HG03039 (cell line): ENCODE results near the gene RTN4RL1.

Source experiments
- ATAC-seq: cut with Tn5 transposase; IDR thresholded peaks from one replicate; pipeline ENCODE4 v1.9.1; 2021; ENCODE audit warnings: mild to moderate bottlenecking, moderate library complexity; ENCODE audit not compliant: unreplicated experiment

The RTN4RL1 gene, protein sequence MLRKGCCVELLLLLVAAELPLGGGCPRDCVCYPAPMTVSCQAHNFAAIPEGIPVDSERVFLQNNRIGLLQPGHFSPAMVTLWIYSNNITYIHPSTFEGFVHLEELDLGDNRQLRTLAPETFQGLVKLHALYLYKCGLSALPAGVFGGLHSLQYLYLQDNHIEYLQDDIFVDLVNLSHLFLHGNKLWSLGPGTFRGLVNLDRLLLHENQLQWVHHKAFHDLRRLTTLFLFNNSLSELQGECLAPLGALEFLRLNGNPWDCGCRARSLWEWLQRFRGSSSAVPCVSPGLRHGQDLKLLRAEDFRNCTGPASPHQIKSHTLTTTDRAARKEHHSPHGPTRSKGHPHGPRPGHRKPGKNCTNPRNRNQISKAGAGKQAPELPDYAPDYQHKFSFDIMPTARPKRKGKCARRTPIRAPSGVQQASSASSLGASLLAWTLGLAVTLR

DNA sequence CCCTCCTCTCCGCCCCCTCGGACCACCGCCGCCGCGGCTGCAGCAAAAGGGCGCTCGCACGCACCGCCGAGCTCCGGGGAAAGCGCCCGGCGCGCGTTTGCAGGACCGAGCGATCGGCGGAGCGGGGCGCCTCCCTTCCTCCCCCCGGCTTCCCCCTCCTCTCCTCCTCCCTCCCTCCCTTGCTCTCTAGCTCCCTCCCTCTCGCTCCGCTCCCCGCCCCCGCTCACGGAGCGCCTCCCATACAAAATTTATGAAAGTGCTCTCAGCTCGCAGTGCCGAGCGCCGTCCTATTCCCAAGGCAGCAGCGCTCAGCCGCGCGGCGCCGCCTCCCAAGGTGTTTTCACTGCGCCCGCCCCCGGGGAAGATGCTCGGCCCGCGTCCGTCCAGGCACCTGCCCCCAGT, at the start of gene RTN4RL1:
TSS of gene RTN4RL1 (minus strand) at position 115 of the 402 bp plus-strand sequence. CDS start 469 bp downstream, outside the sequence.
- no peak for ATAC-seq

DNA sequence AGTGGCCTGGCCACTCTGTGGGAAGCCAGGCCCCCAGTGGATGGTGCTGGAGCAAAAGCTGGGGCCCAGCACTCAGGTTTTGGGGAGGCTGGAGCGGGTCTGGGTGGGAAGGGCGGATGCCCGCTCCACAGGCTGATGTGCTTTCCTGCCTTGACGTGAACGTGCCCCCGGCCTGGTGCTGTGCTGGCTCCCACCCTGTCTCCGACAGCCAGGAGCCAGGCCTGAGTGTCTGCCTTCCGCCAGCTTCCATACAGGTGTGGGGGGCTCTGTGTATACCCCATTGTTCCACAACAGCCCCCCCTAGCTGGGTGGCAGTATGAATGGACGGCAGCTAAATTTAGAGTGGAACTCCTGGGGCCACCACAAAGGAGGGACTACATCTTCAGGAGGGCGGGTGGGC, 49.8 kb upstream of the RTN4RL1 start:
- no peak for ATAC-seq

DNA sequence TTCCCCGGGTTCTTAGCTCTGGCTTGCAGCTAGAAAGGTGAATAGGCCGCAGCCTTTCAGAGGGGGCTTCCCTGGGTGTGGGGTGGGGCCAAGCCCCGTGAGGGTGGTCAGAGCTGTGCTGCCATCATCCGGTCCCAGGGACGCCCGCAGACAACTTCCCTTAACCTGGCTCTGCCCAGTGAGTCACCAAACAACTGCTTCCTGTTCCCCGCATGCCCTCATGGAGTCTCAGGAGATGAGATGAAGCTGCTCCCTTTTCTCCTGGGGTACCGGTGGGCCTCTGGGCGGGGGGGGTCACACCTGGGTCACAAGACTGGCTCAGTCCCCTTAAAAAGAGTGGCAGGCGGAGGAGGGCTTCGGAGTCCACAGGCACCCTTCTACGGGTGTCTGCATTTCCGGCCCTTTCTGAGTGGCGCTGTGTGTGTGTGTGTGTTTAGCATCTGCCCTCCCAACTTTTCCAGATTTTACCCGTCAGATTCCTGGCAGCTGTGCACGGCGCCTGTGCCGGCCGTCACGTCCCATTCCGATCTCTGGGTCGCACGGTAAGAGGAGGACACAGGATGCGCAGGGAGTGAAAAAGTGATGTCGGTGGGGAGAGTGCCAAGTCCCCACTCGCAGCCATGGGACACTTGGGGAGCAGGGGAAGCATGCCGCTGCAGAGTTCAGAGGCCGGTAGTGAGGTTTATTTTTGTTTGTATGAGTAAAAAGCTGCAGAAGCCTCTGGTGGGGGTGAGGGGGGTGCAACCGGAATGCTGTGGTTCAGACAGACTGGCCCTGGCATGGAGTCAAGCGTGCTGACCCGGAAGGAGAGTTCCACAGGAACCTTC, 46.5 kb upstream of the RTN4RL1 start:
- ATAC-seq: no peak

DNA sequence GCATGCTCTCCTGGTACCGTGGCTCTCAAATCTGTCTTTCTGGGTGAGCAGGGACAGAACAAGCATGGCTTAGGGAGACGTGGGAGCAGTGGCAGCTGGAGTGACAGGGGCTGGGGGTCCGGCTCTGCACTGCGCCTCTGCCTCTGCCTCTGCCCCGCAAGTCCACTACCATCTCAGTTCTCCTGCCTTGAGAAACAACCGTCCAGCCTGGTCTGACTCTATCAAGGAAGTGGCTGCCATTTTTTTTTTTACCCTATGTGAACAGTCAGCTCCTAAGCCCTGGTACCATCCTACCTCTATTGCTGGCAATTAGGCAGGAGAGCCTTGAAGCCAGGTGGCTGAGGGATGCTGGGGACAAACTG, 45.9 kb upstream of the RTN4RL1 start:
- ATAC-seq: no peak

DNA sequence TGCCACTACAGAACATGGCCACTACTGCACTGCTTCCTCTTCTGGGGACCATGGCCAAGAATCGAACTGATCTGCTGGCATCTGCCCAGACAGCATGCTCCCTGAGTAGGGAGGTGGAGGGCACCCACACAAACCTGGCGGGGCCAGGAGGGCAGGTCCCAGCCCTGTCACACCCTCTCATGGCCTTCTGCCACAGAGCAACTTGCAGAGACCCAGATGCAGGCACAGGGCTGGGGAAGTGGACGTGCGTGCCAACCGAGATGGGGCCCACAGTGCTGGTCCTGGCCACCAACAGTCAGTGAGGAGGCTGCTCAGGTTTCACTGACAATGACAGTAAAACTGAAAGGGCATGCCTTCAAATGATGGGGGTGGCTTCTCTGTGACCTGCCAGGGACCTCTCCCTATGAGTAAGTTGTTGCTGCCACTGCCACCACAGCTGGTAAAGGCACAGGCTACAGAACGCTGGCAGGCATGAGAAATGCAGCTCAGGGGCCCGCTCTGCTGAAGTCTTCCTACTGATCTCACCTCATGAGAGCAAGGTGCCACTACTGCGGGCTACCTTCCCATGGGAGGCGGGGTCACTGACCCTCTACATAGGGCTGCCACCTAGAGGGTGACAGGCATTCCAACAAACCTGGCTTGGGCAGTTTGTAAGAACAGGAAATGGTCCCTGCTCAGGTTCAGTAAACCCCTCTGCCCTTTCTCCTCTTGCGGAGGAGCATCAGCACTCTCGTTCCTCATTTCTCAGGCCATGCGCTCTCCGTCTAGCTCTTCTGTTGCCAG, 45.3 kb upstream of the RTN4RL1 start:
- ATAC-seq: peak; percentile 71

DNA sequence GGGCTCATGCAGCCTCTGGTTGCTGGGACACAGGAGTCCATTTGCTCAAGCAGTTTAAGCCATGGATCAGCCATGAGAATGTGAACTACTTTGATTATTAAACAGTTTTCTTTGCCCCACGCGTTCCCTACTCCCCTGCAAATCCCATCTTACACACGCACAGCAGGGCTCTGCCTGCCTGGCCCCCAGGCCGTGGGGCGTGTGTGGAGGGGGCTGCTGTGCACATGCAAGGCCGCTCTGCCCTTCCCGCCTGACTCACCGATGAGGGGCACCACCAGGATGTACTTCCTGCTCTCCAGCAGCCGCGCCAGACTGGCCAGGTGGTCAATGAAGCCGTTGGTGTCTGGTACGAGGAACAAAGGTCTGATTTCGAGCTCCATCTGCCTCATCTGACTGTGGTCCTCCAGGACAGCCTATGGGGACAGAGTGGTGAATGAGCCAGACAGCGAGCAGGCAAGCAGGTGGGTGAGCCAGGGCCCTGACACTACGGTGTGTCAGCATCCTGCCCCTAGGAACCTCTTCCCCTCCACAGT, 43.5 kb upstream of the RTN4RL1 start:
- no peak for ATAC-seq

DNA sequence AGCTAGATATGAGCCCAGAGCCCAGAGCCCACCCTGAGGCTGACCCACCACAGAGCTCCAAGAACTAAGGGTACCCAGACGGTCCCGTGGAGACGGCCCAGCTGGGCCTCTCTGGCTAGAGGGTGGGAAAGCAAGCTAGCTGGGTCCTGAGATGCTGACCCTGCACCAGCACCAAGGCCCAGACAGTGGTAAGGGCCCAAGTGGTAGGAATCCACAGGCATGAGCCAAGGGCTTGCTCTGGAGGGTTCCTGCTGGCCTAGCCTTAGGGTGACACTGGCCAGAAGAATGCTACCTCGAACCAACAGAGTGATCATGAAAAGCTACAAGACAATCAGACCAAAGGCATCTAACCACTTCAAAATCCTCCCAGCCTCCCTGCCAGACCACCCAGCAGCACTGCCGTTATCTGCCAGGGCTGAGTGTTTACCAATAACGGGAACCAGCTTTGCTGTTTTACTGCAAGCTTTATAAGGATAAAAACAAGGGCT, 42.9 kb upstream of the RTN4RL1 start:
- ATAC-seq: no peak

DNA sequence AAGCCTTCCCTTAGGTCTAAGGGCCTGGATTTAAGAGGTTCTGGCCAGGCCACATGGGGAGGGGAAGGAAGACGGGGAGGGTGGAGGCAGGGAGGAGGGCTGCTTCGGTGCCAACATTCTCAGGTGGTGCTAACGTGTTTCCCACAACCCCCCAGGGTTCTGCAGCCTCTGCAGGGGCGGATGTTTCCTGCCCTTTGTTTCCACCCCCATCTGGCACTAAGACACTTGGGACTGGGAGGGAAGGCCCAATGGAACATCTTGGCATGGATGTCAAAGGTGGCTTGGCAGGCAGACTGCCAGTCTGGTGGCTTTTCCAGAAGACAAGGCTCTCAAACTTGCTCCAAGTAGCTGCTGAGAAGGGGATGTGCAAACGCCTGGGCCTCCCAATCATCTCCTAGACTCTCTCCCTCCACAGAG, 42.5 kb upstream of the RTN4RL1 start:
- ATAC-seq: no peak

DNA sequence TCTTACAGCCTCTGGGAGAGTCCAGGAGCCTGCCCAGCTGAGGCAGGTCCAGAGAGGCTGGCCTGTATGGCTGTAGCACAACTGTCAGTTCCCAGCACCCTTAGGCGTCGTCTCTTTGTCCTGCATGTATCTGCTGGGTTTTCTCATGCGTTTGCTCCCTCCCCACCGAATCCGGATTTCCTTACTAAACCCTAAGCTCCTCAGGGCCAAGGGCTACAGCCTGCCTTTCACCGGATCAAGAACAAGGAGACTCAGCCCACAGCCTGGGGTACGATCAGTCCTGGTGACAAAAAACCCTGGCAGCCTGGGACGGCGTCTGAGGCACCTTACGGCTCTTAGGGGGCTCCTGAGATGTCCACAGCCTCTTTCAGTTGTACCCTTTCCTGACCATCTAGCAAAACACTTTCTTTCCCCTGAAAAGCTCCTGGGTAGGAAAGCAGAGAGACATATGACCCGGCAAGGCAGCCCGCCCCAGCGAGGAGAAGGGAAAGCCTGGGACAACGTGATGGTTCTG, 42.0 kb upstream of the RTN4RL1 start:
- no peak for ATAC-seq

DNA sequence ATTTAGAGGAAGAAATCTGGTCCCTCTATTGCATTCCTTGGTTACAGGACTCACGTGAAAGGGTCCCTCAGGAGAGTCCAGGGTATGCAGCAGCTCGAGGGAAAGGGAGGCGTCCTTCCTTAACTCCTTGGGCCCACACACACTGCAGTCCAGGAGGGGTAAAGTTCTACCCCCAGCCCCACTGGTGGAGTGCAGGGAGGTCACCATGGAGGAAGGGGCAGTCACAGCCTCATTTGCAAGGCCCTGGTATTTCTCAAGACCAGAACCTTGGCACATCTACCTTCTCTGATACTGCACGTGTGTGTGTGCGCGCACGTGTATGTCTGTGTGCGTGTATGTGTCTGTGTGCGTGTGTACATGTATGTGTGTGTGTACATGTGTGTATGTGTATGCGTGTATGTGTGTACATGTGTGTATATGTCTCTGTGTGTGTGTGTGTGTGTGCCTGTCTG, 40.8 kb upstream of the RTN4RL1 start:
- ATAC-seq: no peak

DNA sequence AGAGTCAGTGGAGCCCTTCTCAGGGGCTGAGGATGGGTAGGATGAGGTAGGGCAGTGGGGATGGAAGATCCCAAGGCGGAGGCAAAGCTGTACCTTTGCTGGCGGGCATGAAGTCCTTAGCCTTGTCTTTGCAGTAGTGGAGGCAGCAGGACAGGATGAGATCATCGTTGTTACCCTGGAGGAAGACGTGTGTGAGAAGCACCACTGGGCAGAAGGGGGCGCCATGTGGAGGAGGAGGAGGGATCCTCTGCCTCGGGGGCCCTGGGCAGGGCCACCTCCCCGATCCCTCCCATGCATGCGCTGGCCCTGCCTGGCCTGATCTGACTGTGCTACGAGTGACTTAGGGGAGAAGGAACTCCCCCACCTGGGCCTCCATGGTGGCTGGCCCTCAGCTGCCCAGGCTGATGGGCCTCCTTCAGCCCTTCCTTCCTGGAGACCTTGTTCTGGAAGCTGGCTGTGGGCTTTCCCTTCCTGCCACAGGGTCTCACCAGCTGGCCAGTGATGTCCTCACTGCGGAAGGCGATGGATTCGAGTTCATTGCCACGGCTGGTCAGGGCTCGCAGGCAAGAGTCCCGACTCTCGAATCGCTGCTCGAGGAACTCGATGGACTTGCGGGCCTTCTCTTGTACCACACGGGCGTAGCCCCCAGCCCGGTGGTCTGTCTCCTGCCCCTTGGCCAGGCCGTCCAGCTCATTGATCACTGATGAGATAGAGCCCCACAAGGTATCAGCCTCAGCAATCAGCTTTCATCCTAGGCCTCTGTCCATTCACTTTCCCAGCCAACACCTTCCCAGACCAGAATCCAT, 40.0 kb upstream of the RTN4RL1 start:
- ATAC-seq: no peak

DNA sequence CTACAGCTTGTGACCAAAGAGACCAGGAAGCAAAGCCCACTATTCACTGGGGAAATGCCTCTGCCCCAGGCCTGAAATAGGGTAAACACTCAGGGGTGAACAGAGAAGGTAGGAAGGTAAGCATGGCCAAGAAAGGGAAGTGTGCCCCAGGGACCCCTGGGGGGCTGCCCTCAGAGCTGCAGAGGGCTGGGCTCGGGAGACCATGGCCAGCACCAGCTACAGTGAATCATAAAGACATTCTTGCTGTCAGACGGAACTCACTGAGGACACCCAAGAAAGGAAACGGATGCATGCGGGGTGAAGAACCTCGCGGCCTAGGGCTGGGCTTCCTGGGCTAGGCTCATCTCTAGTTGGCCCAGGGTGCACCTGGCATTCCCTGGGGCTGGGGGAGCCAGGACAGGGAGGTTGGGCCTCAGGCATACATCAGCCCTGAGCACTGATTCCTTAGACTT, 39.4 kb upstream of the RTN4RL1 start:
- no peak for ATAC-seq

DNA sequence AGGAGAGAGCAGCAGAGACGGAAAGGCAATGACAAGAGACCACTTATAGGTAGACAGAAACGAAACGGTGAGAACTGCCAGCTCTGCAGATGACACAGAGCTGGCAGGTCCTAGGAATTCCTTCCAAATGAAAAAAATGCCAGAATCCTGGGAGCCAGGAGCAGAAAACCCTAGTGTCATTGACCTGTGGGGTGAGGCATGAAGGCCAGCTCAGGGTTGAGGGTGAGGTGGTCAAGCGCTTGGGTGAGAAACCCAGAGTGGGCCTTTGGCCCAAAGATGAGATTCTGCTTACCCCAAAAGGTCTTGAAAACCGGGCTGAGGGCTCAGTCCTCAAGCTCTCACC, 39.0 kb upstream of the RTN4RL1 start:
- no peak for ATAC-seq

DNA sequence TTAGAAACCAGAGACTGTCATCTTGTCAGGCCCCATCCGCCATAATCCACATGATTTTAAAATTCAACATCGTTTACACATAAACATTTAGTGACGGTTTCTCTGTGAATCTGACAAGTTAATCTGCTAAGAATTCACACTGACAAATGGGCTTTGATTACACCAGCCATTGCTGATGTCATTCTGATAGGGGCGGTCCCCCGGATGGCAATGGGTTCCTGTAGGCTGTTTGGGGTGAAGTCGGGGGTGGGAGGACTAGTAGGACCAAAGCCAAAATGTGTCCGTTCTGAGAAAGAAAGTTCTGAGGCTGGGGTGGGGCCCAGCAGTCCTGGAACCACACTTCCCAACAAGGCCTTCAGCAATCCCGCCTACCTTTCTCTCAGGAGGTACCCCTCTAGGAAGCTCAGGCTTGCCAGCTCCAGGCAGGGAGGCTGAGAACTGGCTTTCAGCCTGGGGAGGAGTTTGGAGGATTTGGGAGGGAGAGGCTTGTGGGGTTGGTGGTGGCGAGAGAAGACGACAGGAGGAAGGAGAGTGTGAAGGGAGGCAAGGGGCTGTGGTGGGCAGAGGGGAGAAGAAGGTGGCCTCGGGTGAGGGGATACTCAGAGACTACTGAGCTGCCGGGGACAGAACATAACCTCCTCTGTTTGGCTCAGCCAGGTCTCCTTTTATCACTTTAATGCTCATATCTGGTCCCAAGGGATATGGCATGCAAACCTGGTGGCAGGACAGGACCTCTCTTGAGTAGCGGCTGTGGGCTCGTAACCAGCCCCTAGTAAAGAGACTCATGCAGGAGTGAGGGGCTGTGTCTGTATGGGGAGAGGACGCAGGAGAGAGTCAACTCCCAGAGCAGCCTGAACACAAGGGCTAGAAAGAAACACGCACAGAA, 38.4 kb upstream of the RTN4RL1 start:
- ATAC-seq: no peak

DNA sequence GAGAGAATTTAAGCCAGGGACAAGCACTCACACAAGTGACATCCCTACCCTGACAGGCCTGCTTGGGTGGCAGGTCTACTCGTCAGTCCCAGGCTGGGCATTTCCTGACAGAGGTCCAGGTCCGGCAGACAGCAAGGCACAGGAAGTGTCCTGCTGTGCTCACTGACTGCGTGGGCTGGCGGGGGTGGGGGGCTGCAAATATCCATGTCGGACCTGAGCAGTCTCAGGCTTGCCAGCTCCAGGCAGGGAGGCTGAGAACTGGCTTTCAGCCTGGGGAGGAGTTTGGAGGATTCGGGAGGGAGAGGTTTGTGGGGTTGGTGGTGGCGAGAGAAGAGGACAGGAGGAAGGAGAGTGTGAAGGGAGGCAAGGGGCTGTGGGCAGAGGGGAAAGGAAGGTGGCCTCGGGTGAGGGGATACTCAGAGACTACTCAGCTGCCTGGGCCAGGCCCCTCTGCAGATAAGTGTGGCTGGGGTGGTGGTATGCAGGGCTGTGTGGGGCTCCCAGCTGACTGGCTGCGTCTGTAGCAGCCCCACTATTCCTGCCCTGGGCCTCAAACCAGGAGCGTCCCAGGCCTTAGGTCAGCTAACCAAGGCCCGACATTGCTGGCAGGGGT, 37.5 kb upstream of the RTN4RL1 start:
- no peak for ATAC-seq

DNA sequence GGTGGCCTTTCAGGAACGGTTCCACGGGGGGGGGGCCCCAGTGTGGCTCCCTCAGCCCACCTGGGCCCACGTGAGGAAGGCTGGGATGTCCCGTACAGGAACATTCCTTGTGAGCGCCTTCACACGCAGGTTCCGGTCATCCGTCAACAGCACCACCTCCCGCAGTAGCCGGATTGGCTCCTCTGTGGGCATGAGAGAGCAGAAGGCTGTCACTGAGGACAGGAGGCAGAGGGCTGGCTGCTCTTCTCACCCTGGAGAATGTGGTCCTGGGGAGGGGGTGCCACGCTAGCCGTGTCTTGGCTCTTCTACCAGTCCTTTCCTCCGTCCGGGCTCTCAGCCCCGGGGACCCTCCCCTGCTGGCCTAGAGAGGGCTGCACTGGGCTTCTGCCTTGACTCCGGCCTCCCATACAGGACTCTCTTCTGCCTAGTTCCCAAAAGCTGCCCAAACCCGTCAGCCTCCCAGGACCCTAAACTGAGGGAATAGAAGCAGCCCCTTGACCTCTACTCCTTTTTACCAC, 36.4 kb upstream of the RTN4RL1 start:
- no peak for ATAC-seq

DNA sequence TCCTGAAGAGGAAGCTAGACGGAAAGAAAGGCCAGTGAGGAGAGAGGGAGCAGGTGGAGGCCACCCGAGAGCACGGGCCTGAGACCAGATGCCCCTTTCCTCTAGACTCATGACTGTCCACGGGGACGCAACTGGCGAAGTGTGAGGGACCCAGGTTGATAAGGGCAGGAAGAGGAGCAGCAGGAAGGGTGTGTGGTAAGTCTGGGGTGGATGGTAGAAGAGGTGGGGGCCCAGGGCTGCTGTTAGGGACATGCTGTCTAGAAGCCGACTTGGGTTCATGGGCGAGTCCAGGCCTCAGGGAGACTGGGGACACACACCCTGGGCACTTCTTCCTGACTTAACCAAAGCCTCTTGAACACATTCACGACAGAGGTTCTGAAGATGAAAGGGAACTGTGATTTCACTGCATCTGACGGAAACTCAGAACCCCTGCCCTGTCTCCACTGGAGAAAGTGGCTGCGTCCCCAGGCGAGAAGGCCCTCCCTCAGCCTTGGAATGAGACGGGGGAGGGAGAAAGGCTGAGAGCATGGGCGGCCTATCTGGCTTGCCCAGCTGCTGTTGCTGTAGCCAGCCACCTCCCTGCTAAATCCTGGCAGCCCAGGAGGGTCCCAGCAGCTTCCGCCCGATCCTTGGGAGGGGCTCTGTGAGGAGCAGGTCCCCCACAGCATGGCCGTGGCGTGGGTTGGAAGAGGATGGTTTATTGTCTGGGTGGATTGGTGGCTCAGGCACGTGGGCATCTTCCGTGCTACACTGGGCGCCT, 35.7 kb upstream of the RTN4RL1 start:
- no peak for ATAC-seq

DNA sequence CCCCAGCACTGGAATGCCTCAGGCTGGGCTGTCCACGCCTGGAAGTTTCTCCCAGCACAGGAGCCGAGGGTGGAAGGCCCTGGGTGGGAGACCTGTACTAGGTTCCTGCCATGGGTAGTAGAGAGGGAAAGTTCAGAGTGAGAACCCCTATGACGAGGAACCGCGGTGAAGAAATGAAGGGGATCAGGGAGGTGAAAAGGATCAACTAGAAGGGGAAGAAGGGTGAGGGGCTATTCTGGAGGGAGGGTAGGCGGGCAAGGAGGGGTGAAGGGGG, 35.2 kb upstream of the RTN4RL1 start:
- no peak for ATAC-seq
